Prostate gland (tissue), 2 donors: ENCODE results near the gene MKNK2. TPM values are rescaled to one million over a fixed set of nuclear protein-coding genes. Genes with fewer than 3 reads are reported as not detected.

ENCODE experiments used
- DNase-seq: peaks from one replicate; pipeline ENCODE4 v3.0.0-alpha.2; 2019; ENCODE audit warnings: low spot score
- H3K27ac ChIP-seq, 2 donors: fragments of 200-600 bp; sonication (generic); 2 replicates each; pipeline ENCODE4 v1.5.1; 2017 to 2019
- H3K27me3 ChIP-seq: fragments of 200-600 bp; sonication (generic); replicated peaks from 2 replicates; pipeline ENCODE4 v1.5.1; 2019; ENCODE audit not compliant: insufficient read depth
- H3K36me3 ChIP-seq, 2 donors: fragments of 200-600 bp; sonication (generic); 1 replicate in 1 of 2; 2 replicates in 1 of 2; pipeline versions ENCODE4 v1.5.1 to v1.8.1; 2017 to 2019
- H3K4me1 ChIP-seq: fragments of 200-600 bp; sonication (generic); replicated peaks from 2 replicates; pipeline ENCODE4 v1.5.1; 2019
- H3K4me3 ChIP-seq, 2 donors: fragments of 200-600 bp; sonication (generic); 2 replicates each; pipeline ENCODE4 v1.5.1; 2017 to 2019
- H3K9me3 ChIP-seq: fragments of 200-600 bp; sonication (generic); 2 replicates; pipeline ENCODE4 v1.5.1; 2017
- POLR2A ChIP-seq: fragments of 450-650 bp; IDR thresholded peaks from one replicate; pipeline ENCODE4 v1.6.1; 2016; ENCODE audit warnings: antibody characterized with exemption, mild to moderate bottlenecking
- POLR2AphosphoS5 ChIP-seq: sonication (generic); formaldehyde crosslinking; IDR thresholded peaks from one replicate; pipeline ENCODE4 v1.6.1; 2017; ENCODE audit warnings: antibody characterized with exemption
- WGBS: methylation state at CpG from one replicate; pipeline ENCODE4 v1.1.5; 2018; 5-methylcytosine and 5-hydroxymethylcytosine counted together
- intact Hi-C: fragments of 100-400 bp; cut with DNase I; formaldehyde crosslinking; loops from one replicate; pipeline ENCODE4 v1.14.2; 2022
- total RNA-seq, 2 donors: library from RNA; depleted of rRNA; stranded (reverse); fragments of >200 nt; gene quantifications; one replicate each; pipeline ENCODE4 v1.1.0, GENCODE V29; 2016
- TF ChIP-seq, protein P1 (sequence below), 4 experiments: fragments of 200-600 bp in 2 of 4; fragments of 450-650 bp in 2 of 4; sonication (generic) in 2 of 4; IDR thresholded peaks; 1 replicate in 3 of 4; 2 replicates in 1 of 4; pipeline ENCODE4 v1.5.1; 2016 to 2019; ENCODE audit warnings: antibody characterized with exemption in 4 of 4, mild to moderate bottlenecking in 2 of 4, moderate library complexity in 2 of 4

The MKNK2 gene
- total RNA-seq, 2 donors from 2014 or later = 141 to 189 TPM

DNA sequence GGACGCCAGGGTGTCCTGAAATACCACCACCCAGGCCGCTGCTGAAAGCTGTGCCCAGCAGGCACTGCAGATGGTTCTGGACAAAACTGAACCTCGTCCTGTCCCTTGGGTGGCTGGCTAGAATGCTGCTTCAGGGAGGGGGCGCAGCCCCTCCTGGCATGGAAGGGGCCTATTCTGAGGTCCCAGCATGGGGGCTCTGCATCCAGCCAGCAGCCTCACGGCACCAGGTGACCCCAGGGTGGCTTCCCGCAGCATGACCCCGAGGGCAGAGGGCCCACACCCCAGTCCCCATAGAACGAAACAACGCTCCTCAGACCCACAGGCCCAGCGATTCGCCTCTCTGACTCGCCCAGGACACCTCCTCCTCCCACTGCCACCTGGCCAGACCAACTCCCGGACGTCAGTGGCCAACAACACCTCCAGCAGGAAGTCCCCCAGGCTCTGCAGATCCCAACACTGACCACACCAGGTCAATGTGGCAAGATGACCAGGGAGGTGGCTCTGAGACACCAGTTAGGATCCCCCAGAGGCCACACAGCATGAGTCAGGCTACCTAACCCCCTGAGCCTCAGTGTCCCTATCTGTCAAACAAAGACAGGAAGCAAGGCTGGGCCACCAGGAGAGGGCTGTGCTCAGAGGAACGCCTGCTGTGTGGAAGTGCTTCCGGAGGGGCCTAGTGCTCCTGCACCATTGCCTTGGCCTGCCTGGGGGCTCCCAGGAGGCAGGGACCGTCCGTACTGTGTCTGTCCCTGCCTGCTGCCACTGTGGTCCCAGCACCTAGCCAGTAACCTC is 6.1 kb downstream of the MKNK2 start:
- WGBS = 83% methylated on average over 18 of the region's 18 CpGs
- H3K4me1 ChIP-seq = peaks cover 67% of the 10 kb centered on the region
- peak overlapping the region; percentile 99 to 100 for H3K27ac ChIP-seq
- DNase-seq = no peak
- no peak overlapping the region for H3K4me3 ChIP-seq
- peaks cover 9 to 12% of the 10 kb centered on the region in 2 donors for H3K36me3 ChIP-seq
- intact Hi-C loops = no loop called here
- TF ChIP-seq POLR2AphosphoS5 (no peak), POLR2A (no peak)
- TF ChIP-seq, protein P1, sequence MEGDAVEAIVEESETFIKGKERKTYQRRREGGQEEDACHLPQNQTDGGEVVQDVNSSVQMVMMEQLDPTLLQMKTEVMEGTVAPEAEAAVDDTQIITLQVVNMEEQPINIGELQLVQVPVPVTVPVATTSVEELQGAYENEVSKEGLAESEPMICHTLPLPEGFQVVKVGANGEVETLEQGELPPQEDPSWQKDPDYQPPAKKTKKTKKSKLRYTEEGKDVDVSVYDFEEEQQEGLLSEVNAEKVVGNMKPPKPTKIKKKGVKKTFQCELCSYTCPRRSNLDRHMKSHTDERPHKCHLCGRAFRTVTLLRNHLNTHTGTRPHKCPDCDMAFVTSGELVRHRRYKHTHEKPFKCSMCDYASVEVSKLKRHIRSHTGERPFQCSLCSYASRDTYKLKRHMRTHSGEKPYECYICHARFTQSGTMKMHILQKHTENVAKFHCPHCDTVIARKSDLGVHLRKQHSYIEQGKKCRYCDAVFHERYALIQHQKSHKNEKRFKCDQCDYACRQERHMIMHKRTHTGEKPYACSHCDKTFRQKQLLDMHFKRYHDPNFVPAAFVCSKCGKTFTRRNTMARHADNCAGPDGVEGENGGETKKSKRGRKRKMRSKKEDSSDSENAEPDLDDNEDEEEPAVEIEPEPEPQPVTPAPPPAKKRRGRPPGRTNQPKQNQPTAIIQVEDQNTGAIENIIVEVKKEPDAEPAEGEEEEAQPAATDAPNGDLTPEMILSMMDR (IDR thresholded peaks at IDR 0.05) = no peak
- no peaks in the 10 kb centered on the region for H3K9me3 ChIP-seq
- no peaks in the 10 kb centered on the region for H3K27me3 ChIP-seq

DNA sequence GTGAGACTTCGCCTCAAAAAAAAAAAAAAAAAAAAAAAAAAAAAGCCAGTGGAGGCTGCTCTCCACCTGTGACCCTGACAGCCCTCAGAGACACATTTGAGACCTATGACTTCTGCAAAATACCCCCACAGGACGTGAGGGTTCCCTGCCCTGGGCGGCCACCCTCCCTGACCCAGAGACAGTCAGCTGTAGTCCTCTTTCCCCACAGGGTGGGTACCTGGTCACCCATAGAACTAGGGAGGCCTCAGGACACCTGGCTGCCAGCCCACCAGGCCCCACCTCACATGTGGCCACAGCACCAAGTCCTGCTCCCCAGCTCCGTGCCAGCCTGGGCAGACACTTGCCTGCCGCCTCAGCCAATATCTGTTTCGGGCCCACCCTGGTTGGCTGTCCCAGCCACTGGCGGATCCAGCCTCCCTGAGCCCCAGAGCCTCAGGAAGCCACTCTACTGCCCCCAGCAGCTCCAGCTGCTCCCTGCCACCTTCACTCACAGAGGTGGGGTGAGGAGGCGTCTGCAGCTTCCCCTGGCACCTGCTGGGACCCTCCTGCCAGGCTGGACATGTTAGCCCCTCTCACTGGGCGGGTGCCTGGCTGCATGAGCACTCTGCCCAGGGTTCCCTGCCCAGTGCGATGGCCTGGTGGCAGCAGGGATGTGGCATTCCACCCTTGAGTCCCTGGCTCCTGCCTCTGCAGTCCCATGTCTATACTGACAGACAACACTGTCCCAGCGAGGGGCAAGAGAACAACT is 6.9 kb downstream of the MKNK2 start:
- Histone ChIP-seq H3K27me3 (no peaks in the 10 kb centered on the region), H3K9me3 (no peaks in the 10 kb centered on the region), H3K36me3 (peaks cover 9 to 12% of the 10 kb centered on the region in 2 donors), H3K4me1 (peaks cover 67% of the 10 kb centered on the region), H3K4me3 (no peak overlapping the region), H3K27ac (peak overlapping the region; percentile 99 to 100)
- intact Hi-C loops = no loop called here
- 77% methylated on average over 11 of the region's 11 CpGs for WGBS
- no peak for DNase-seq
- TF ChIP-seq POLR2AphosphoS5 = no peak
- TF ChIP-seq, protein P1 (IDR thresholded peaks at IDR 0.05) = no peak
- no peak for TF ChIP-seq POLR2A

DNA sequence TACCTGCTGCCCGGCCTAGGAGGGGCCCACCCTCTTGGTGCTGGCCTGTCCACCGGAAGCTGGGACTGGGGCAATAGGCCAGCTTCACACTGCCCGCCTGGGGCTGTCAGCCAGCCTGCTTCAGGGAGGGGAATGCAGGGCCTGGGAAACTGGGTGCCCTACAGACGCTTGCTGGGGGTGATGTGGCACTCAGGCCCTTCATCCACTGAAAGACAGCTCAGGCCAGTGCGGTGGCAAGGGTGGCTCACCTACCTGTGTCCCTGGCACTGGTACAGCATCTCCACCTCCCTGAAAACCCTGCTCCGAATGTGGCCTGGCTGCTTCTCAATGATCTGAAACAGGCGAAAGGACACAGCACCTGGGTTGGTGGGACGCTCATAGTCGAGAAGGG is 7.8 kb downstream of the MKNK2 start:
- Histone ChIP-seq H3K4me1 (peaks cover 59% of the 10 kb centered on the region), H3K36me3 (peaks cover 9 to 18% of the 10 kb centered on the region in 2 donors), H3K9me3 (no peaks in the 10 kb centered on the region), H3K27me3 (no peaks in the 10 kb centered on the region), H3K27ac (peak overlapping the region; percentile 99 to 100), H3K4me3 (no peak overlapping the region)
- TF ChIP-seq, protein P1 (IDR thresholded peaks at IDR 0.05) = no peak
- TF ChIP-seq POLR2A = no peak
- no peak for TF ChIP-seq POLR2AphosphoS5
- intact Hi-C loops = no loop called here
- DNase-seq = no peak
- 58% methylated on average over 9 of the region's 9 CpGs for WGBS

DNA sequence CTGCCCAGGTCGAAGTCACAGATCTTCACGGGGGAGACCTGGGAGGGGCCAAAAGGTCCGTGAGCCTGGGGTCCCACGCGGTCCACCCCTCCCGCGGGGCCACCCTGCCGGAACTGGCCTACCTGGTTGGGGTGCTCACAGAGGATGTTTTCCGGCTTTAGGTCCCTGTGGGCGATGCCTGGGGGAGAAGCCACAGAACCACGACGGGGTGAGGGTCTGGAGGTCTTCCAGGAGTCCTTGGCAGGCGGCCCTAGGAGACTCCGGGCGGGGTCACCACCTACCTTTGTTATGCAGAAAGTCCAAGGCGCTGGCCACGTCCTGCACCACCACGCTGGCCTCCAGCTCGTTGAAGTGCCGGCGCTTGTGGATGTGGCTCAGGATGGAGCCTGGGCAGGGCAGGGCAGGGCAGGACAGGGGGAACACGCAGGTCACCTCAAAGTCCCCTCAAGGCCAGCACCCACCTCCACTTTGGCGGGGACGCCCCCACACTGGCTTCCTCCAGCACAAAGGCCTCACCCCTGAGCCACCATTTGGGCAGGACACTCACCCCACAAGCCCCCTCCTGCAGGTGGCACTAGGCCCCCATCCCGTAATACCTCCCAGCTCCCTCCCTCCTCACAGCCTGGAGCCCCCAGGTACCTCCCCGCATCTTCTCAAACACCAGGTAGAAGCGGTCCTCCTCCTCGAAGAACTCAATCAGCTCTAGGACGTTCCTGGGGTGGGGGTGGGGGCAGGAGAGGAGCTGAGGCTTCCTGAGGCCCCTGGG is 8.4 kb downstream of the MKNK2 start:
- intact Hi-C loops = no loop called here
- WGBS = 27% methylated on average over 27 of the region's 29 CpGs
- Histone ChIP-seq H3K4me3 (peak overlapping the region; percentile 11 to 16), H3K27ac (peak overlapping the region; percentile 99 to 100), H3K4me1 (peaks cover 53% of the 10 kb centered on the region), H3K36me3 (peaks cover 9 to 19% of the 10 kb centered on the region in 2 donors), H3K27me3 (no peaks in the 10 kb centered on the region), H3K9me3 (no peaks in the 10 kb centered on the region)
- TF ChIP-seq POLR2A (peak; percentile 23), POLR2AphosphoS5 (no peak)
- no peak for DNase-seq
